Fibroblast of skin of back (primary cell): ENCODE data around the gene DNM1L.

Experiments used
- DNase-seq: peaks from one replicate; pipeline ENCODE4 v3.0.0-alpha.2; 2013

The DNM1L gene

GRCh38 chr12:32757157-32757556, 78.1 kb downstream of the DNM1L start:
- DNase-seq = no peak

- no peak for DNase-seq
Measured at GRCh38 chr12:32761716-32762115, 82.6 kb downstream of the DNM1L start.

GRCh38 chr12:32765906-32766305, 86.8 kb downstream of the DNM1L start:
- DNase-seq = no peak

DNA sequence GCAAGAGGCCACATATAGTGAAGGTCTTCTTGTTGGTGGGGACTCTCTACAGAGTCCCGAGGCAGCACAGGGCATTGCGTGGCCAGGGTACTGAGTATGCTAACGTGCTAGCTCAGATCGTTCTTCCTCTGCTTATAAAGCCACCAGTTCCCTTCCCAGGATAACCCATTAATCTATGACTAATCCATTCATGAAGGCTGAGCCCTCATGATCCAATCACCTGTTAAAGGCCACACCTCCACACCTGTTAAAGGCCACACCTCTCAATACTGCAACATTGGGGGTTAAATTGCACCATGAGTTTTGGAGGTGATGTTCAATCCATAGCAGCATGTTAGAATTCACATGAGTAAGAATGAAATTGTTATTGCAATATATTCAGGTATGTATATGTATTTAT, 89.4 kb downstream of the DNM1L start:
- no peak for DNase-seq

DNA sequence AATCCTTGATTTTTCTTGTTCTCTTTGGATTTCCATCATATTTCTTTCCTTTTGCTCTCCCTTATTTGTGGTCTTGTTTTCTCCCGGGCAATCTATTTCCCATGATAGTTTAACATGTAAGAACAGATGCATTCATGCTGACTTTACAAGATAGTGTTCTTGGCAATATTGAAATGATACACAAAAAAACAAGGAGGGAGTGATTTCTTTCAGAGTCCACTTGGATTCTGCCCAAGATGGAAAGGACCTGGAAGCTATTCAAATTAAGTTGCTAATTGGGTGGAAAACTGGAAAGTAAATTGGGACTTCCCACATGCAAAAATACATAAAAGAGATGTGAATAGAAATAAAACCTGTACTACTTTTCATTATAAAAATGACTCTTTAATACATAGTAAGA, 91.0 kb downstream of the DNM1L start:
- no peak for DNase-seq

GRCh38 chr12:32773691-32774090, 94.6 kb downstream of the DNM1L start:
- no peak for DNase-seq

- peak; percentile 35 for DNase-seq
Measured at GRCh38 chr12:32776258-32776657, 97.2 kb downstream of the DNM1L start.

DNA sequence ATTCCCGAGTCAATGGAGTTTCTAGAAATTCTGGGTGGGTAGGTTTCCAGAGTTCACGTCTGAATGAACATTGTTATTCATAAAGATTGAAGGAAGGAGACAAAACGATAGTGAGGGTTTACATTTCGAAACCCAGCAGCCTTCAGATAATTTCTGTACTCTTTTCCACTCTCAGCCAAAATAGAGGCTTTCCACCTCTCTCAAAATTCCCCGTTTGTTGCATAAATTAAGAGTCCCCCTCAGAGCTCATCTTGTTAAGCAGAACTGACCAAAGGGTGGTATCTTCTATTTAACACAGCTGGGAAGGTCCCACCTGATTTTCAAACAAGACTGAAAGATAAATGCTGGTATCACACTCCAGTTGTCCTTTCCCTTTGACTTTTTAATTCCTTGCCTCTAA, 98.1 kb downstream of the DNM1L start:
- DNase-seq = no peak

GRCh38 chr12:32777691-32778175, 98.6 kb downstream of the DNM1L start:
- no peak for DNase-seq

- DNase-seq = no peak
Measured at GRCh38 chr12:32780071-32780470, 101.0 kb downstream of the DNM1L start.

- DNase-seq = no peak
Measured at GRCh38 chr12:32783029-32783428, 103.9 kb downstream of the DNM1L start.

DNA sequence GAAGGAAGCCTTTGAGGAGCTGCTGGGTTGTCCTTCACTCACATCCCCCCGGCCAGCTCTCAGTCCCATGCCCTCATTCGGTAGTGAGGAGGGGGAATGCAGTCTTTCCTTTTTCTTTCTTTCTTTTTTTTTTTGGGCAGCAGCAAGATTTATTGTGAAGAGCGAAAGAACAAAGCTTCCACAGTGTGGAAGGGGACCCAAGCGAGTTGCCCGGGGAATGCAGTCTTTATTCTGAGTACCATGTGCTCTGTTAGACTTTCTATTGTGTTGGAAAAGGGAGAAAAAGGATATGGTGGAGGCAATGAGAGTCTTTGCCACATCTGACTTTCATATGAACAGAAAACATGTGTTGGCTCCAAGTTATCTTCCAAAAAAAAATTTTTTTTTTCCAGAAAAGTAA, 106.5 kb downstream of the DNM1L start:
- DNase-seq = no peak

DNA sequence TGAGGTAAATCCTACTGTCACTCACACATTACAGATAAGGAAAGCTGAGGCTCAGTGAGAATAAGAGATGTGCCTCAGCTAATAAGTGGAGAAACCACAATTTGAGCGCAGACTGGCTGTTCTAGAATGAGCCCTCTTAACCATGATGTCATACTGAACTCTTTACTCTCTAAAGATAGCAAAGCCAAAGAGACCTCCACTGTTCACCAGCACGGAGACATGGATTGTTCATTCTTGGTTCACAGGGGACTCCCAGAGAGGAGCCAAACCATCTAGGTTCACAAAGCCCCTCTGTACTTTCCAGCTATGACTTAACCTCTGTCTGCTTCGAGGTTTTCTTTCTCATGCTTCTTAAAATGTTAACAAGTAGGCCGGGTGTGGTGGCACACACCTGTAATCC, 109.3 kb downstream of the DNM1L start:
- no peak for DNase-seq

GRCh38 chr12:32789446-32789845, 110.3 kb downstream of the DNM1L start:
- no peak for DNase-seq

DNA sequence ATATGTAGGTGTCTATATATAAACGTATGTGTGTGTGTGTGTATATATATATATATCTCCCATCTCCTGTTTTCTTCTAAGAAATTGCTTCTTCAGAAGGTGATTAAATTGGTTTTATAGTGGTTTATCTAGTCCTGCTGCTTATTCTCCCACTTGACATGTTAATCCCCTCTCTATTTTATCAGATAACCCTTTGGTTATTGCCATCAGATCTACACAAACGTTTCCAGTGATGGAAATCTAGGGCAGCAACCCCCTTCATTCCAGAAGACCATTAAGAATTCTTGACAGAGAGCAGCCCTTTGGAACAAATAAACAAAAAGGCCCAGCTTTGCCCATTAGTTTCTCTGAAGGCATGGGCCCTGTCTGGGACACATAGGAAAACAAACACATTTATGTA, 110.8 kb downstream of the DNM1L start:
- DNase-seq = no peak

DNA sequence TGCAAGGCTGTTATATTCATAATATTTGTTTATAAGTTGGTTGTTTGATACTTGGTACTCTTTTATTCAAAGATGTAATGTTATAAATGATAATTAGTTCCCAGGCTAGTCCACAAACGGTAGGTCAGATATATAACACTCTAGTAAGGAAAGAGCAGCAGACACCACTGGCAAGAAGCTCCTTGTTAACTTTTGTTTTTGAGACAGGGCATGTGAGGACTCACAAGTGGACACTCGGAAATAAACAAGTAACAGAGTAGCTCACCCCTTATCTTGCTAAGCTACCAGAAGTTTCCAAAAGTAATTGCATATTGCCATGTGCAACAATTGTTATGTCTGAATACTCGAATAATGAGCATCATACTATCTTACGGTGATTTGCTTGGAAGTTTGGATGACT, 115.2 kb downstream of the DNM1L start:
- no peak for DNase-seq
